SK-N-SH (cell line): Measurements from ENCODE around the gene FAM107B.

ENCODE experiments used
- CTCF ChIP-seq: fragments of 200-600 bp; sonication (generic); IDR thresholded peaks from 2 replicates; pipeline ENCODE4 v1.6.1; 2017; ENCODE audit warnings: antibody characterized with exemption, mild to moderate bottlenecking, moderate library complexity
- EP300 ChIP-seq, 2 experiments: IDR thresholded peaks; 2 replicates each; pipeline versions ENCODE4 v1.4.0 to v1.6.1; 2012; ENCODE audit warnings: borderline replicate concordance in 1 of 2, low read depth in 1 of 2, low read length in 1 of 2
- JUND ChIP-seq: IDR thresholded peaks from 2 replicates; pipeline ENCODE4 v1.4.0; 2012
- MEF2A ChIP-seq: IDR thresholded peaks from 2 replicates; pipeline ENCODE4 v1.4.0; 2012; ENCODE audit warnings: low read depth, borderline replicate concordance
- POLR2AphosphoS5 ChIP-seq: IDR thresholded peaks from 2 replicates; pipeline ENCODE4 v1.6.1; 2012; ENCODE audit warnings: low read depth, low read length
- RCOR1 ChIP-seq: fragments of 150-350 bp; IDR thresholded peaks from 2 replicates; pipeline ENCODE4 v1.6.1; 2017; ENCODE audit warnings: antibody characterized with exemption, low read length
- SIN3A ChIP-seq: IDR thresholded peaks from 2 replicates; pipeline ENCODE4 v1.6.1; 2012; ENCODE audit warnings: low read depth, mild to moderate bottlenecking, low read length, moderate library complexity, borderline replicate concordance
- SMC3 ChIP-seq: IDR thresholded peaks from 2 replicates; pipeline ENCODE4 v1.6.1; 2012; ENCODE audit warnings: low read depth, low read length, improper control_type of control experiment
- TF ChIP-seq, protein P1 (sequence below): IDR thresholded peaks from 2 replicates; pipeline ENCODE4 v1.4.0; 2012; ENCODE audit warnings: low read depth

GRCh38 chr10:14751921-14752320, 22.8 kb downstream of the FAM107B start:
- TF ChIP-seq CTCF = no peak
- TF ChIP-seq, protein P1, sequence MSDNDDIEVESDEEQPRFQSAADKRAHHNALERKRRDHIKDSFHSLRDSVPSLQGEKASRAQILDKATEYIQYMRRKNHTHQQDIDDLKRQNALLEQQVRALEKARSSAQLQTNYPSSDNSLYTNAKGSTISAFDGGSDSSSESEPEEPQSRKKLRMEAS = no peak
- TF ChIP-seq RCOR1 = no peak
- TF ChIP-seq MEF2A = no peak
- TF ChIP-seq EP300 (IDR thresholded peaks at IDR 0.05; ENCODE audit: borderline replicate concordance in 1 of 2, low read depth in 1 of 2, low read length in 1 of 2) = no peak
- no peak for TF ChIP-seq POLR2AphosphoS5
- TF ChIP-seq SMC3 = no peak
- TF ChIP-seq SIN3A = no peak
- TF ChIP-seq JUND = no peak
